Measurements from ENCODE around the gene SLCO2A1.

GRCh38 chr3:133897547-133897946, 132.2 kb downstream of the SLCO2A1 start:
- TF ChIP-seq CTCF (IDR thresholded peaks at IDR 0.05) (no peak), POLR2AphosphoS5 (IDR thresholded peaks at IDR 0.05) (no peak), POLR2A (IDR thresholded peaks at IDR 0.05) (no peak), EP300 (IDR thresholded peaks at IDR 0.05) (no peak)

Data from gastroesophageal sphincter (tissue), 3 donors.